HG02840 (cell line): Measurements from ENCODE around the gene MEIOSIN.

Experiments
- ATAC-seq: cut with Tn5 transposase; IDR thresholded peaks from one replicate; pipeline ENCODE4 v1.9.1; 2021; ENCODE audit warnings: mild to moderate bottlenecking, moderate library complexity, moderate number of reproducible peaks; ENCODE audit not compliant: unreplicated experiment, low FRiP score

Gene MEIOSIN

GRCh38 chr19:45778010-45778661 lies 44.9 kb downstream of the MEIOSIN start:
- ATAC-seq: no peak

DNA sequence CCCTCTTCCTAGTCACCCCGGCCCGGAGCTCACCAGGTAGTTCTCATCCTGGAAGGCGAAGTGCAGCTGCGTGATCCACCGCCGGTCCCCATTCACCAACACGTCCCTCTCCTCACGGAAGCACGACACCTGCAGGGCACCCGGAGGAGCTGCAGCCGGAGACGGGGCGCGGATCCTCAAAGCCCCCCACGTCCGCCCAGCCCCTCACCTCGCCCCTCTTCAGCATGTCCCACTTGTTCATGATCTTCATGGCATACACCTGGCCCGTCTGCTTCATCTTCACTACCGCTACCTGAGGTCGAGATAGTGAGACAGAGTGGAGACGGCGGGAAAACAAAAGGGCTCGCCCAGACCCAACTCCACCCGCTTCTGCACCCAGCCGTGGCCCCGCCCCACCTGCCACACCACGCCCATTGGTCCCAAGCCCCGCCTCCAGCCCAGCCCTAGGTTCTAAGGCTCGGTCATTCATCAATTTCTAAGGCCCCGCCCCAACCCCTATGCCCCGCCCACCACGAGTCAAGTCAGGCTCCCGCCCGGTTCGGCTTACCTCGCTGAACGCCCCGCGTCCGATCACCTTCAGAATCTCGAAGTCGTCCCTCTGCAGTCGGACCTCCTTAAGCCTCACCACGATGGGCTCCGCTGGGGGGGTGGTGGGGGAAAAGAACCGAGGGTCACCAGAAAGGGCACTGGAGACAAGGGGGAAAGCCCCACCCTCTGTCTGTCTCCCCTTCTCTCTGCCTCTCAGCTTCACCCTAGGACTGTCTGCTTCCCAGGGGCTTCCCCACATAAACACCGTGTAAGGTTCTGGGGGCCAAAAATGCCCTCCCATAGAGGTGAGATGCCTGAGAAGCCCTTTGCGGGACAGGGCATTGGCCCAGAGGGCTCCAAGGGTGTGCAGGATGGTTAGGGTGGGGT lies 46.2 kb downstream of the MEIOSIN start:
- ATAC-seq: no peak

GRCh38 chr19:45780146-45780447 lies 46.9 kb downstream of the MEIOSIN start:
- no peak for ATAC-seq

- ATAC-seq: no peak
Observed at GRCh38 chr19:45780448-45781213, 47.4 kb downstream of the MEIOSIN start.

GRCh38 chr19:45781214-45782161 lies 48.2 kb downstream of the MEIOSIN start:
- no peak for ATAC-seq

DNA sequence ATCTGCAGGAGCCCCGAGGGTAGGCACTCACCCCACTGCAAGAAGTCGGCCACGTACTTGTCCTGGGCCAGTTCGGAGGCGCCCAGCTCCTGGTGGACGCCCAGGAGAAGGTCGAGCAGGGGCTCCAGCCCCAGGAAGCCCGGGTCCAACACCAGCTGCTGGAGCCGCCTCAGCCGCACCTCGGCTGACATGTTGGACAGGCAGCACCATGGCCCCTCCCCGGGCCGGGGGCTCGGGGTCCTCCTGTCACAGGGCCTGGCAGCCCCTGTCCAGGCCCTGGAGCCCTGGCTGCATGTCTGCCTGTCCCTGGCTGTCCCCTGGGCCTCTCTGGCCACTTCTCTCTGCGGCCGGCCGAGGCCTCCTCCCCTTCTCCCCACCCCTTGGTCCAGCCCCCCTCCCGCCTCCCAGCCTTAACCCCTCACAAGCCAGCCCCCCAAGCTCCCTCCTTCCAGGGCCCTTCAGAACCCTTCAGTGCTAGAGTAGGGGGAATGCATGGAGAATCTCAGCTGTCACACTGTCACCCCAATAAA lies 49.0 kb downstream of the MEIOSIN start, which contains the start of gene DMPK:
Gene DMPK (minus strand): TSS at position 329 of the 530 bp plus-strand sequence. CDS start 138 bp downstream, at position 191.
- ATAC-seq: no peak

DNA sequence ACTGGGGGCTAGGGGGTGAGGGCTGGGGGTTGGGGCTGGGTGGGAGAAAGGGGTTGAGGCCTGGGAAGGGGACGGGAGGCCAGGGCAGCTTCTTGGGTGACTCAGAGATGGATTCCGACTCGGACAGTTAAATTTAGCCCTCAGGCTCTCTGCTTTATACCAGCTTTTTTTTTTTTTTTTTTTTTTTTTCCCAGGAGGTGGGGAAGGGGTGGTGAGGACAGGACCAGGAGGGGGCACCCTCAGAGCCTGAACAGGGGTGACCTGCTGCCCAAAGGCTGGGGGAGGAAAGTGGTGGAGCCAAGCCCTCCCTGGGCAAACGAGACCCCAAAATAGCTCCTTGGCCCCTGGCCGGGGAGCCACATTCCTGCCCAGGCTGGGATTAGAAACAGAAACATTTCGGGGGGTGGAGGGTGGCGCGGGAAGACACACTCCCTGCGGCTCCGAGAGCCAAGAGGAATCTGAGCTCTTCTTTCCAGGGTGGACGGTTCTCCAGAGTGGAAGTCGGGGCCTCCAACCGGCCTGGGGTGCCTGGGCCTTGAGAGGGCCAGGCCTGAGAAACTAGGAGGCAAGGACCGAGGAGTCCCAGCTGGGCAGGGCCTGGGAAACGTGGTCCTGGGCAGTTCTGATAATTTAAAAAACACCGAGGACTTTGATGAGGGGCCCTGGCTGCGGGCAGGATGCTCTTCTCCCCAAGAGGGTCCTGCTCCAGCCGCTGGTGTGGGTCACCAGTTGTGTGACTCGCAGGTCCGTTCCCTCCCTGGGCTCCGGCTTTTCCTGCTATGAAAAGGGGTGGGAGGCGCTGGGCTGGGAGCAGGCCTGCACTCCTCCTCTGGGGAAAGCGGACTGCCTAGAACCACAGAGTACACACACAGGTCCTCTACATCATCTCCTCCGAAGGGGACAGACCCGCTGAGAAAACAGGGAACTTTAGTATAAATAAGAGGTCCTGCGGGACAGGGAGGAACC lies 49.9 kb downstream of the MEIOSIN start:
- no peak for ATAC-seq

DNA sequence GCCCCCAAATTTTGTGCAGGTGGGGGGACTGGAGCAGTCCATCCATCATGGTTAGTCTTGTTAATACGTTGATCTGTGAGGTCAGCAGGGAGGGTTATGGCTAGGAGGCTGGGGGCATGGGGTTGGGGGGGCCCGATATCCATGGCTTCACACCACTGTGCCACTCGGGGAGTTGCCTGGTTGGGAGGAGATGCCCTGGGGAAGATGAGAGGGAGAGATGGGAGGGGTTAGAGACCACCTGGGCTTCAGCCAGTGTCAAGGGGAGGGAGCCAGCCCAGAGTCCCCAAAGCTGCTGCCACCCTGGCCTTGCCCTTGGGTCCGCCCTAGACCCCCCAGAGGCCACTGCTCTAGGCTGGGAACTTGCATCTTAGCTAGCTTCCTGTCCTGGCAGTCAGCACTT lies 50.9 kb downstream of the MEIOSIN start:
- no peak for ATAC-seq

GRCh38 chr19:45785097-45785496 lies 51.9 kb downstream of the MEIOSIN start:
- no peak for ATAC-seq

- no peak for ATAC-seq
Observed at GRCh38 chr19:45785781-45786532, 52.7 kb downstream of the MEIOSIN start.

DNA sequence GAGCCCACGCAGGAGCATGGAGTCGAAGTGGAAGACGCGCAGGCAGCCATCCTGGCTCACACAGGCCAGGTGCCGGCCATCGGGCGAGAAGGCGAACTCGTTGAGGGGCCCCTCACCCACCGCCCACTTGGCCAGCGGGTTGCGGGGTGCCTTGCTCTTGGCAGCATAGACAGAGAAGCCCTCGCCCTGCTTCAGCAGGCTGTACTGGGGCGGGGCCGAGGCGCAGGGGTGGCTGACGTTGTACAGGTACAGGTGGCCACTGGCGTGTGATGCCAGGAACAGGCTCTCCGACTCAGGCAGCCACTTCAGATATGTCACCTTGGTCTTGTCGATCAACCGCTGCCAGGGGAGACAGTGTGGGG lies 53.3 kb downstream of the MEIOSIN start:
- no peak for ATAC-seq

GRCh38 chr19:45789035-45789786 lies 56.0 kb downstream of the MEIOSIN start:
- no peak for ATAC-seq

DNA sequence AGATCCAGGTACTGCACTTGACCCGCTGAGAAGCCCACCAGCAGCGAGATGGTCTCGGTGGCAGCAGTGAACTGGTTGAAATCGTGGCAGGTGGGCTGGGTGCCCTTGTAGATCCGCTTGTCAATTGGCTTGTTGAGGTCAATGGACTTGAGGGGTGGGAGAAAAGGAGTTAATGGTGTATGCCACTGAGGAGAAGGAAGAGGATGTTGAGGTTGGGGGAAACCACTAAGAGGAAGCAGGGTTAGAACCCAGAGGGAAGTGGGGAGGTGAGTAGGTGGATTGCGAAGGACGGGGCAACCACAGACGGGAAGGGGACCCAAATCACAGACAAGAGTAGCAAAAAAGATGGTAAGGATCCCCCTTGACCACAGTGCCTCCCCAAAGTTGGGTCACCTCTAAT lies 57.7 kb downstream of the MEIOSIN start:
- no peak for ATAC-seq

DNA sequence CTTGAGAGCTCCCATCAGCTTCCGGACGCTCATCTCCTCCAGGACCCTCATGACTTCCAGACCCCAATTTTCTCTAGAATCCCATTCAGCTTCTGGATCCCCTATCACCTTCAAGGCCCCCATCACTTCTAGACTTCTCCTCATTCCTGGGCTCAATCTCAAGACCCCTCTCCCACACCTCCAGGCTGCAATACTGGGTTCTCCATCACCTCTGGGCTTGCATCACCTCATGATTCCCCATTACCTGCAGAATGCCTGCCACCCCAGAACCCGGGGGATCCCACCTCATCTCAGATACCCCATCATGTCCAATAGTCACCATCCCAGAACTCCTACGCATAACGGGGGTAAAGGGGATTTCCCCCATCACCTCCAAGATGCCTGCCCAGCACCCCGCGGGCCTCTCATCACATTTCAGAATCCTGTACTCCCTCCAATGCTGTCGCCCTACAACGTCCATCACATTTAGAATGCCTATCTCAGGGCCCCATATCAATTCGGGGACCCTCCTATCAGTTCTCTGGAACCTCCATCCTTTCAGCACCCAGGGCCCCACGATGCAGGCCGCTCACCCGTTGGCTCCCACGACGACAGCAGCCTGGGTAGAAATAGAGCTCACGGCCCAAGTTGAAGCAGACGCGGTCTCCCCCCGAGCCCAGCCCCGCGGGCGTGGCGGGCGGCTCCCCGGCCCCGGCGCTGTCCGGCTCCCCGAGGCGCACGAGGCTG lies 58.7 kb downstream of the MEIOSIN start:
- ATAC-seq: peak; percentile 14

DNA sequence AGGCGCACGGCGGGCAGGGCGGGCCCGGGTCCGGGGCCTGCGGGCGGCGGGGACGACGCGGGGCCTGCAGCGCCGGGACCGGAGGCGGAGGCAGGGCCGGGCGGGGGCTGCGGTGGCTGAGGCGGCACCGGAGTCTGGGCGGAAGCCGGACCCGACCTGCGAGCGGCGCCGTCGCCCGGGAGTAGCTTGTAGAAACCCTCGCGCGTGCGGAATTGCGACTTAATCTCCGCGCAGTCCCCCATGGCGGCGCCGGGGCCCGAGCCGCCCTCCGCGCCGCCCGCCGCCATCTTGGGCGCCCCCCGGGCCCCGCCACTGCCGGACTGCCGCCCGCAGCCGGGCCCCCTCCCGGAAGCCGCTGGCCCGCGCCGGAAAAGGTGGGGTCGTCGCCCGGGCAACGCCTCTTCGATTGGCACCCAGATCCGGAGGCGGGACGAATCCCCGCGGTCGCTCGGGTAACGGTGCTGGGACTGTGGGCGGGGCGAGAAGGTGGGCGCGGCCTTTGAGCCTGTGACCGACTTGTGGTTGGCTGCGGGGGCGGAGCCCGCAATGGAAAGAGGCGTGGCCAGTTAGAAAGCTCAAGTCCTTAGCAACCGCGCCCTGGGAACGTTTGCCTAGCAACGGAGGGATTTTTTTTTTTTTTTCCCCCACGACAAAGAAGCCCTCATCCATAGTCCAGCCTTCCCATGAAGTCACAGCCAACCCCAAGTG lies 59.4 kb downstream of the MEIOSIN start, which contains the start of gene DMWD:
Gene DMWD (minus strand): TSS at position 376 of the 708 bp plus-strand sequence. CDS start 89 bp downstream, at position 287.
- peak; percentile 86 for ATAC-seq

- ATAC-seq: no peak
Observed at GRCh38 chr19:45793178-45793564, 59.9 kb downstream of the MEIOSIN start.
